ENCODE data around the gene SMG6.

The SMG6 gene

DNA sequence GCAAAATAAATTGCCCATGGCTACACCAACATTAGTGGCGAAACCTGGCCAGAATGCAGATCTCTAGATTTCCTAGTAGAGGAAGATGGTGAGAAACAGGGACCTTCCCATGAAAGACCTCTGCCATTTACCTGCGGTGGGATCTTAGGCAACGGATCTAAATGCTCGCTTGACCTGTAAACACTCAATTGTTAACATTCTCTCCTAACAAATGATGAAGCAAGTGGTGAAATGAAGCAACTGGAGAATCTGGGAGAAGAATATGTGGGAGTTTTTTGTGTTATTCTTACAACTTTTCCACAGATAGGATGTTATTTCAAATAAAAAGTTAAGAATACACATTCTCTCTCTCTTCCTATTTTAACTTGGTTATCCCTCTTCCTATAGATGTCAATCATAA is 56.6 kb downstream of the SMG6 start:
- TF ChIP-seq TCF12 (IDR thresholded peaks at IDR 0.05; ENCODE audit: low read depth) (no peak), EGR1 (IDR thresholded peaks at IDR 0.05) (no peak), ZBTB7A (IDR thresholded peaks at IDR 0.05; ENCODE audit: low read depth) (no peak)
- TF ChIP-seq, protein P1, sequence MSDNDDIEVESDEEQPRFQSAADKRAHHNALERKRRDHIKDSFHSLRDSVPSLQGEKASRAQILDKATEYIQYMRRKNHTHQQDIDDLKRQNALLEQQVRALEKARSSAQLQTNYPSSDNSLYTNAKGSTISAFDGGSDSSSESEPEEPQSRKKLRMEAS (IDR thresholded peaks at IDR 0.05): no peak

DNA sequence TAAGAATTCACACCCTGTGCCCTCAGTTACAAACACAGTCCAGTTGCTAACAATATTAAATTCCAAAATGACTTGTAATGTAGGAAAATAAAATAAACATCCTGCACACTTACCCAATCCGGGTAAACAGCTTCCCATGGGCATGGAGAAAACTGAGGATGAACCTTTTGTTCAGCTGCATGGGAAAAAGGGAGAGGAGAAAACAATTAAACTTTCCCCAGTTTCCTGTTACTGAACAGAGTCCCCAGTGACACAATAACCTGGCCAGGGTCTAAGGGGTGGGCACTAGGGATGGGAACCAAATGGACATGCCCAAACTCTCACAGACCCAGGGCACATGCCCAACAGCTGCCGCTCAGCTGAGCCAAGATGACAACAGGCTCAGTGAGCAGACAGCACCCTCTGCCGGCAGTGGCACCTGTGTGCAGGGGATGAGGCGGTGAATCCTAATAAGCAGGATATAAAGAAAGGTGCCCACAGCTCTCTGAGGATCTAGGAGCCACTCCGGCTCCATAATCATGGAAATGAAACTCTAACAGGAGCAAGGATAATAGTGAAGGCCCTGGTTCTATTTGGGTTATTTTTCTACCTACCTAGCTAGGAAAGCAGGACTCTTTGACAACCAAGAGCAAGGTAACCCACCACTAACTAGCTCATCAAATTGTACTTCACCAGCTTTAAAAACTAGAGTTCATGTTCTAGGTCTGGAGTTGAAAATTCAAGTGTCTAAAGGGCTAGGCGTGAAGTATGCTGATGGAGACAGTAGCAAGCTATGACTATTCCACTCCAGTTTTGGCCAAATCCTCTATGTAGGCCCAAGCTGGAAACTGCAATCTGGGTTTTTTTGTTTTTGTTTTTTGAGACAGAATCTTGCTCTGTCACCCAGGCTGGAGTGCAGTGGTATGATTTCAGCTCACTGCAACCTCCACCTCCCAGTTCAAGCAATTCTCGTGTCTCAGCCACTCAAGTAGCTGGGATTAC is 58.8 kb downstream of the SMG6 start:
- TF ChIP-seq YY1 (IDR thresholded peaks at IDR 0.05; ENCODE audit: low read depth) (no peak), CEBPB (IDR thresholded peaks at IDR 0.05) (no peak), NFIC (IDR thresholded peaks at IDR 0.05) (peak; percentile 33; the same call in 1 of the 2 replicates), RAD21 (IDR thresholded peaks at IDR 0.05; ENCODE audit: low read depth) (peak; percentile 98)
- TF ChIP-seq, protein P2, sequence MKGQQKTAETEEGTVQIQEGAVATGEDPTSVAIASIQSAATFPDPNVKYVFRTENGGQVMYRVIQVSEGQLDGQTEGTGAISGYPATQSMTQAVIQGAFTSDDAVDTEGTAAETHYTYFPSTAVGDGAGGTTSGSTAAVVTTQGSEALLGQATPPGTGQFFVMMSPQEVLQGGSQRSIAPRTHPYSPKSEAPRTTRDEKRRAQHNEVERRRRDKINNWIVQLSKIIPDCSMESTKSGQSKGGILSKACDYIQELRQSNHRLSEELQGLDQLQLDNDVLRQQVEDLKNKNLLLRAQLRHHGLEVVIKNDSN (IDR thresholded peaks at IDR 0.05): peak; percentile 20; the same call in 1 of the 2 replicates
- TF ChIP-seq, protein P1 (IDR thresholded peaks at IDR 0.05): peak; percentile 64

DNA sequence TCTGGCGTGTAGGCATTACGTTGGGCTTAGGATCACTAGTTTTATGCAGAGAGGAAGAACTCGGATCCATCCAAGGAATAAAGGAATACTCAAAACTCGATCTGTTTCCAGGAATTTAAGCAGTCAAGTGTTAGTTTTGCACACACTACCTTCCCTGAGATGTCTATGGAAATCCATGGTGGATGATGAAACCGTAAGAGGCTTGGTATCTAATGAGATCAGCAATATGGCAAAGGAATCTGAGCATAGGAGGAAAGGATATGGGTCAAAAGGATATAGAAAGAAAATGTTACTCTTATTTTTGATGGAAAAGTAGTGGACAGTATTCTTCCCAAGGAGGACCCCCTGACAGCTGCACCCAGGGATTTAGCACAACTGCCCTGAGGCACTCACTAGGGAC is 59.6 kb downstream of the SMG6 start:
- TF ChIP-seq CREB1 (IDR thresholded peaks at IDR 0.05; ENCODE audit: low read depth) (no peak), FOXM1 (IDR thresholded peaks at IDR 0.05; ENCODE audit: borderline replicate concordance, low read depth) (no peak), TEAD4 (IDR thresholded peaks at IDR 0.05) (no peak), EGR1 (IDR thresholded peaks at IDR 0.05) (no peak), TCF12 (IDR thresholded peaks at IDR 0.05; ENCODE audit: low read depth) (no peak), NFIC (IDR thresholded peaks at IDR 0.05) (no peak), TAF1 (IDR thresholded peaks at IDR 0.05; ENCODE audit: low read depth) (no peak), CEBPB (IDR thresholded peaks at IDR 0.05) (no peak), ZBTB7A (IDR thresholded peaks at IDR 0.05; ENCODE audit: low read depth) (no peak), EP300 (IDR thresholded peaks at IDR 0.05; ENCODE audit: borderline replicate concordance) (no peak), RAD21 (IDR thresholded peaks at IDR 0.05; ENCODE audit: low read depth) (no peak)
- TF ChIP-seq, protein P2 (IDR thresholded peaks at IDR 0.05): no peak
- TF ChIP-seq, protein P1 (IDR thresholded peaks at IDR 0.05): no peak

DNA sequence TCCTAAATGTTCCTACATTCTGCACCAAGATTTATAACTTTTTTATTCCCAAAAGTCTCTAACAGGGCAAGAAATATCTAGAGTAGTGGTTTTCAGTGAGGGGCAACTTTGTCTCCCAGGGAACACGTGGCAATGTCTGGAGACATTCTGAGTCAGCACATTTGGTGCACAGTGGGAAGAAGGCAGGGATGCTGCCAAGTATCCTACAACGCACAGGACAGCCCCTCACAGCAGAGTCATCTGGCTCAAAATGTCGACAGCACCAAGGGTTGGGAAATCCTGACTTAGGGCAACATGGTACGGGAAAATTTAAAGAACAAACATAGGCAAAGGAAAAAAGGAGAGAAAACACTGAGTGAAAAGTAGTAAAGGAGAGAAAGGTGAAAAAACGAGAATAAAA is 61.8 kb downstream of the SMG6 start:
- TF ChIP-seq TEAD4 (IDR thresholded peaks at IDR 0.05) (no peak), TCF12 (IDR thresholded peaks at IDR 0.05; ENCODE audit: low read depth) (no peak), RAD21 (IDR thresholded peaks at IDR 0.05; ENCODE audit: low read depth) (no peak), EP300 (IDR thresholded peaks at IDR 0.05; ENCODE audit: borderline replicate concordance) (no peak), NFIC (IDR thresholded peaks at IDR 0.05) (no peak), FOXM1 (IDR thresholded peaks at IDR 0.05; ENCODE audit: borderline replicate concordance, low read depth) (no peak), ZBTB7A (IDR thresholded peaks at IDR 0.05; ENCODE audit: low read depth) (no peak), CREB1 (IDR thresholded peaks at IDR 0.05; ENCODE audit: low read depth) (no peak)
- TF ChIP-seq, protein P2 (IDR thresholded peaks at IDR 0.05): no peak
- TF ChIP-seq, protein P1 (IDR thresholded peaks at IDR 0.05): no peak

DNA sequence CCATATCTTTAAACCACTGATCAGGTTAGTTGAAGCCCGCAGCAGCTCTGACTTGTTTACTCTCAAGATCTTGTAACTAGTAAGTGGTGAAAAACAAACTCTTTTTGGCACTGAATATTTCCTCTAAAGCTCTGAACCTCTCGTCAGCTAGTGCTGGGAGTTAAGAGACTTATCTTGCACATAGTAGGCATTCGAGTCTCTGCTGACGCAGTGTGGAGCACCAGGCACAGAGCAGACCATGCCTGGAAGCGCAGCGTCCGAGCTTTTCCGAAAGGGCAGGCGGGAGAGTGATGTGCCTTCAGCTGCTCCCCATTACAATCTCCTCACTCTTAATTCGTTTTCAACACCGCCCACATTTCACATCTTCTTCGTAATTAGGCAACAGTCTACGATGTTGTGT is 63.0 kb downstream of the SMG6 start:
- TF ChIP-seq TEAD4 (IDR thresholded peaks at IDR 0.05): no peak
- no peak for TF ChIP-seq CREB1 (IDR thresholded peaks at IDR 0.05; ENCODE audit: low read depth)
- TF ChIP-seq, protein P3, sequence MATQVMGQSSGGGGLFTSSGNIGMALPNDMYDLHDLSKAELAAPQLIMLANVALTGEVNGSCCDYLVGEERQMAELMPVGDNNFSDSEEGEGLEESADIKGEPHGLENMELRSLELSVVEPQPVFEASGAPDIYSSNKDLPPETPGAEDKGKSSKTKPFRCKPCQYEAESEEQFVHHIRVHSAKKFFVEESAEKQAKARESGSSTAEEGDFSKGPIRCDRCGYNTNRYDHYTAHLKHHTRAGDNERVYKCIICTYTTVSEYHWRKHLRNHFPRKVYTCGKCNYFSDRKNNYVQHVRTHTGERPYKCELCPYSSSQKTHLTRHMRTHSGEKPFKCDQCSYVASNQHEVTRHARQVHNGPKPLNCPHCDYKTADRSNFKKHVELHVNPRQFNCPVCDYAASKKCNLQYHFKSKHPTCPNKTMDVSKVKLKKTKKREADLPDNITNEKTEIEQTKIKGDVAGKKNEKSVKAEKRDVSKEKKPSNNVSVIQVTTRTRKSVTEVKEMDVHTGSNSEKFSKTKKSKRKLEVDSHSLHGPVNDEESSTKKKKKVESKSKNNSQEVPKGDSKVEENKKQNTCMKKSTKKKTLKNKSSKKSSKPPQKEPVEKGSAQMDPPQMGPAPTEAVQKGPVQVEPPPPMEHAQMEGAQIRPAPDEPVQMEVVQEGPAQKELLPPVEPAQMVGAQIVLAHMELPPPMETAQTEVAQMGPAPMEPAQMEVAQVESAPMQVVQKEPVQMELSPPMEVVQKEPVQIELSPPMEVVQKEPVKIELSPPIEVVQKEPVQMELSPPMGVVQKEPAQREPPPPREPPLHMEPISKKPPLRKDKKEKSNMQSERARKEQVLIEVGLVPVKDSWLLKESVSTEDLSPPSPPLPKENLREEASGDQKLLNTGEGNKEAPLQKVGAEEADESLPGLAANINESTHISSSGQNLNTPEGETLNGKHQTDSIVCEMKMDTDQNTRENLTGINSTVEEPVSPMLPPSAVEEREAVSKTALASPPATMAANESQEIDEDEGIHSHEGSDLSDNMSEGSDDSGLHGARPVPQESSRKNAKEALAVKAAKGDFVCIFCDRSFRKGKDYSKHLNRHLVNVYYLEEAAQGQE (IDR thresholded peaks at IDR 0.05; ENCODE audit: low read depth): no peak

DNA sequence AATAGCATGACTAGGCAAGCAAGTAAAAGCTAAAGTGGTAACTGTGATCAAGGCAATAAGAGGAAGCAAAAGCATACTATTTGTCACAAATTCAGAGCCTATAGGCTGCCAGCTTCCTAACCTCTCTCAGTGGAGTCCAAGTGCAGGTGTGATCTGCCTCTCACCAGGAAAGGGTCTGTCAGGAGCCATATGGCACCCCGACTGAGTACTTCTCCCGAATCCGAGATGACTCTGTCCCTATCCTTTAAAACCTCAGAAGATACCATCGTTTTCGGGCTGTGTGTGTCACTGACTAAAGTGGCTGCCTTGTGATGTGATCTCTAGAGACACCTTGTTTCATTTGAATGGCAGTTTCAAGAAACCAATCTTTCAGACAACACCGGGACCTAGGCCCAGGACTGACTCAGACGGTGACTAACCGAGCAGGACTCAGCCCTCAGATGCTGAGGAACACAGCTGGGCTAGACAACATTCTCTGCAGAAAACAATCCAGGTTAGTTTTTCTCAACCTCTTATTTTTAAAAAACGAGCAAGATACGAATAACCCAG is 63.6 kb downstream of the SMG6 start:
- TF ChIP-seq, protein P2 (IDR thresholded peaks at IDR 0.05): no peak
- TF ChIP-seq TAF1 (IDR thresholded peaks at IDR 0.05; ENCODE audit: low read depth) (no peak), ZBTB7A (IDR thresholded peaks at IDR 0.05; ENCODE audit: low read depth) (no peak), TCF12 (IDR thresholded peaks at IDR 0.05; ENCODE audit: low read depth) (no peak), EP300 (IDR thresholded peaks at IDR 0.05; ENCODE audit: borderline replicate concordance) (no peak), CREB1 (IDR thresholded peaks at IDR 0.05; ENCODE audit: low read depth) (no peak), YY1 (IDR thresholded peaks at IDR 0.05; ENCODE audit: low read depth) (no peak), RAD21 (IDR thresholded peaks at IDR 0.05; ENCODE audit: low read depth) (no peak), CEBPB (IDR thresholded peaks at IDR 0.05) (no peak), NFIC (IDR thresholded peaks at IDR 0.05) (no peak), TEAD4 (IDR thresholded peaks at IDR 0.05) (no peak), FOXM1 (IDR thresholded peaks at IDR 0.05; ENCODE audit: borderline replicate concordance, low read depth) (no peak), EGR1 (IDR thresholded peaks at IDR 0.05) (no peak)
- TF ChIP-seq, protein P1 (IDR thresholded peaks at IDR 0.05): no peak
- TF ChIP-seq, protein P3 (IDR thresholded peaks at IDR 0.05; ENCODE audit: low read depth): no peak

Measured in Ishikawa (cell line).